RWPE2 (cell line): ENCODE data around the gene MS4A10.

Source experiments
- ATAC-seq: fragments of 200-7000 bp; cut with Tn5 transposase; 3 replicates; pipeline ENCODE4 v1.9.1; 2021; ENCODE audit warnings: low read depth
- DNase-seq: peaks from one replicate; pipeline ENCODE4 v3.0.0-alpha.2; 2020; ENCODE audit warnings: low spot score
- H3K27ac ChIP-seq: fragments of 450-650 bp; 2 replicates; pipeline ENCODE4 v1.5.1; 2017; ENCODE audit warnings: mild to moderate bottlenecking; ENCODE audit not compliant: poor library complexity, severe bottlenecking
- H3K27me3 ChIP-seq: fragments of 250-450 bp; sonication (Bioruptor Pico); 2 replicates; pipeline ENCODE4 v1.5.1; 2021; ENCODE audit warnings: mild to moderate bottlenecking, moderate library complexity; ENCODE audit not compliant: insufficient read depth, poor library complexity, severe bottlenecking
- H3K36me3 ChIP-seq: fragments of 250-450 bp; sonication (Bioruptor Pico); 2 replicates; pipeline ENCODE4 v1.5.1; 2020; ENCODE audit warnings: low read depth, mild to moderate bottlenecking, moderate library complexity
- H3K4me1 ChIP-seq: fragments of 250-450 bp; sonication (Bioruptor Pico); 2 replicates; pipeline ENCODE4 v1.5.1; 2021; ENCODE audit warnings: mild to moderate bottlenecking, moderate library complexity; ENCODE audit not compliant: insufficient read depth, poor library complexity, severe bottlenecking
- H3K4me3 ChIP-seq: fragments of 250-450 bp; sonication (Bioruptor Pico); 2 replicates; pipeline ENCODE4 v1.5.1; 2021; ENCODE audit warnings: mild to moderate bottlenecking, moderate library complexity; ENCODE audit not compliant: severe bottlenecking
- H3K9me3 ChIP-seq: fragments of 250-450 bp; sonication (Bioruptor Pico); 2 replicates; pipeline ENCODE4 v1.5.1; 2021; ENCODE audit warnings: mild to moderate bottlenecking, moderate library complexity; ENCODE audit not compliant: severe bottlenecking
- TF ChIP-seq, protein P1 (sequence below): fragments of 450-650 bp; IDR thresholded peaks from one replicate; pipeline ENCODE4 v1.5.1; 2017; ENCODE audit warnings: mild to moderate bottlenecking, moderate library complexity; ENCODE audit not compliant: poor library complexity, severe bottlenecking

The MS4A10 gene

DNA sequence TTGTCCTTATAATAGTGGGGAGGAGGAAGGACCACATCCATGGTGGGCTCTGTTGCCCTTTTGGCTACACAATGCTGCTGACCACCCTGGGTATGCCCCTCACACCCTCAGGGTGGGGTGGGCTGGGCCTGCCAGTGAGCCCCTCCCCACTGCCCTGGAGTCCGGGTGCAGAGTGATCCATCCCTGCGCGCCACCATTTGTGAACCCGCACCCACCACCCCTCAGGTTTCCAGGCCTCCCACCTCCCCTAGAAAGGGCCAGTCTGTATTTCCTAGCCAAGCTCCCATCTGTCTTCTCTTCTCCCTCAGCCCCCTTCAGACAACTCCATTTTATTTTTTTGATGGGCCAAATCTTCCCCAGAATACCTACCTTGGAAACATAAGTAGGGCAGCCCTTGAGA is 25.0 kb downstream of the MS4A10 start:
- H3K4me3 ChIP-seq, result no peak overlapping the region
- TF ChIP-seq, protein P1, sequence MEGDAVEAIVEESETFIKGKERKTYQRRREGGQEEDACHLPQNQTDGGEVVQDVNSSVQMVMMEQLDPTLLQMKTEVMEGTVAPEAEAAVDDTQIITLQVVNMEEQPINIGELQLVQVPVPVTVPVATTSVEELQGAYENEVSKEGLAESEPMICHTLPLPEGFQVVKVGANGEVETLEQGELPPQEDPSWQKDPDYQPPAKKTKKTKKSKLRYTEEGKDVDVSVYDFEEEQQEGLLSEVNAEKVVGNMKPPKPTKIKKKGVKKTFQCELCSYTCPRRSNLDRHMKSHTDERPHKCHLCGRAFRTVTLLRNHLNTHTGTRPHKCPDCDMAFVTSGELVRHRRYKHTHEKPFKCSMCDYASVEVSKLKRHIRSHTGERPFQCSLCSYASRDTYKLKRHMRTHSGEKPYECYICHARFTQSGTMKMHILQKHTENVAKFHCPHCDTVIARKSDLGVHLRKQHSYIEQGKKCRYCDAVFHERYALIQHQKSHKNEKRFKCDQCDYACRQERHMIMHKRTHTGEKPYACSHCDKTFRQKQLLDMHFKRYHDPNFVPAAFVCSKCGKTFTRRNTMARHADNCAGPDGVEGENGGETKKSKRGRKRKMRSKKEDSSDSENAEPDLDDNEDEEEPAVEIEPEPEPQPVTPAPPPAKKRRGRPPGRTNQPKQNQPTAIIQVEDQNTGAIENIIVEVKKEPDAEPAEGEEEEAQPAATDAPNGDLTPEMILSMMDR, result no peak
- H3K36me3 ChIP-seq, result no peaks in the 10 kb centered on the region
- no peaks in the 10 kb centered on the region for H3K27me3 ChIP-seq
- H3K4me1 ChIP-seq, result no peaks in the 10 kb centered on the region
- no peak overlapping the region for H3K27ac ChIP-seq
- ATAC-seq (no peak), DNase-seq (no peak)
- no peaks in the 10 kb centered on the region for H3K9me3 ChIP-seq

DNA sequence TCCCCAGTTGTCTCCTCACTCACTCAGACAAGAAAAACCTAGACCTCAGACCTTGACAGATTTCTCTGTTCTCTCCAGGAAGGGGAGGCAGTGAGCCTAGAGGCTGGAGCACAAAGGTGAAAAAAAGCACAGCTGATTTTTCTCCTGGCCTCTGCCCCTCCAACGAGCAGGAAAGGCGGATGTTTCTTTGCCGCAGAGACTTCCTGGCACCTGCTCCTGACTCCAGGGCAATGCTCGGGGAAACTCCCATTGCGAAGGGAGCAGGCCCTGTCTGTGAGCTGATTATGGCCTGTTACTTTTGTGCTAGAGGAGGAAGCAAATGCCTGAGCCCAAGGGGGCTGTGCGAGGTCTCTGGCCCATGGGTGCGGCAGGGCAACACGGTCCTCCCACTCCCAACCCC is 25.4 kb downstream of the MS4A10 start:
- TF ChIP-seq, protein P1, result no peak
- Histone ChIP-seq H3K4me3 (no peak overlapping the region), H3K36me3 (no peaks in the 10 kb centered on the region), H3K9me3 (no peaks in the 10 kb centered on the region), H3K27ac (no peak overlapping the region), H3K4me1 (no peaks in the 10 kb centered on the region), H3K27me3 (no peaks in the 10 kb centered on the region)
- DNase-seq, result no peak
- no peak for ATAC-seq

DNA sequence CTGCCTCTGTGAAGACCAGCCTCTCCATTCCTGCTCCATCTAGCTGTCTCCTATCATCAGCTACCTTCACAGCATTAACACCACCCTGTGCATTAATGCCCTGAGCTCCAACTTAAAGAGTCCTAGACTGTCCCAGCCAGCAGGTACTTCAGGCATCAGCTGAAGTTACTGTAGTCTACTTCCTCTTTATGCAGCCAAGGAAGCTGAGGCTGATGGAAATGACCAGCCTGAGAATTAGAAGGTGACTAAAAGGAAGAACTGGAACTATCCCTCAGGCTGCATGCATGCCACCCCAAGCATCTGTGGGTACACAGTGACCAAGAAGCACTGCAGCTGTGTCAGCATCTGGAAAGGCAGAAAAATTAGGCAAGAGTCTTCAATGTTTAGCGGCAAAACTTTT is 28.2 kb downstream of the MS4A10 start:
- Histone ChIP-seq H3K27me3 (no peaks in the 10 kb centered on the region), H3K27ac (no peak overlapping the region), H3K9me3 (peaks cover 7% of the 10 kb centered on the region), H3K36me3 (no peaks in the 10 kb centered on the region), H3K4me3 (no peak overlapping the region), H3K4me1 (no peaks in the 10 kb centered on the region)
- DNase-seq (no peak), ATAC-seq (no peak)
- TF ChIP-seq, protein P1, result no peak

DNA sequence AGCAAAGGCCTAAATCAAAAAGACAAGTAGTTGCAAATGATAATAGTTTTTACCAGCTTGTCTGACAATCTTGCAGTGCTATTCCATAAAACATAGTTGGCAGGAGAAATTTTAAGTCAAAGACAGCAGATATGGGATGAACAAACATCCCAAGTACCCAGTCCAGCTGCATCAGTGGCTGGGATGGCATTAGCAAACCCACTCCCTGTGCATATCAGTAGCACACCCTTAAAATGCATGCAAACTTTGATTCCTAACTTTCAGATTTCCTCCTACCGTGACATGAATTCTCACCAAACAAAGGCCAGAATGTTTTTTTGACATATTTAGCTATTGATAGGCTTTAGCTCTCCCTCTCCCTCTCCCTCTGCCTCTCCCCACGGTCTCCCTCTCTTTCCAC is 29.0 kb downstream of the MS4A10 start:
- ATAC-seq, result no peak
- TF ChIP-seq, protein P1, result no peak
- peaks cover 7% of the 10 kb centered on the region for H3K9me3 ChIP-seq

DNA sequence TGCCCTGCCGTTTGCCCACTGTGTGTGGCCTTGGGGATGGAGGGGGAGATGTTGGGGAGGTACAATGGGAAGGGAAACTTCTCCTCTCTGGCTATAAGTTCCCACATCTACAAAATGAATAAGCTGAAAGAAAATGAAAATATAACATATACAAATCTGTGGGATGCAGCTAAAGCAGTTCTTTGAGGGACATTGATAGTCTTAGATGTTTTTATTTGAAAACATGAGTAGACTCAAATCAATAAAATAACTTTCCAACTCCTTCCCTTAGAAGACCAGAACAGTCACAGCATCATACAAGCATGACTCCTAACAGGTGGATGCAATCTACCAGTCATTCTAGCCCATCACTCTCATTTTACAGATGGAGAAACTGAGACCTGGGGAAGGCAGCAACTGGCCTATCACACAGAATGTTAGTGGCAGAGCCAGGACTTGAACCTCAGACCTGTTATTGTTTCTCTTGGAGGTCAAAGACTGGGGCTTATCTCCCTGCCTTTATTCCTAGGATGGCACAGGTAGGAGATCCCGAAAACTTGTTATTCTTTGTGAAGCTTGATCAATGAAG is 31.5 kb downstream of the MS4A10 start:
- Histone ChIP-seq H3K36me3 (no peaks in the 10 kb centered on the region), H3K4me3 (no peak overlapping the region), H3K27me3 (no peaks in the 10 kb centered on the region), H3K9me3 (peaks cover 7% of the 10 kb centered on the region), H3K4me1 (no peaks in the 10 kb centered on the region), H3K27ac (no peak overlapping the region)
- TF ChIP-seq, protein P1, result no peak
- no peak for DNase-seq
- ATAC-seq, result no peak

More for the DNA sequence above, 29.0 kb downstream of the MS4A10 start:
- H3K4me3 ChIP-seq, result no peak overlapping the region
- no peak overlapping the region for H3K27ac ChIP-seq
- H3K4me1 ChIP-seq, result no peaks in the 10 kb centered on the region
- H3K36me3 ChIP-seq, result no peaks in the 10 kb centered on the region
- DNase-seq, result no peak
- H3K27me3 ChIP-seq, result no peaks in the 10 kb centered on the region
